GM12878 (cell line): ENCODE measurements around the gene MKNK1.

Experiments used
- BACH1 ChIP-seq: fragments of 450-650 bp; IDR thresholded peaks from 2 replicates; pipeline ENCODE4 v1.6.1; 2017; ENCODE audit warnings: mild to moderate bottlenecking, borderline replicate concordance
- BHLHE40 ChIP-seq, 2 experiments: fragments of 450-650 bp in 1 of 2; IDR thresholded peaks; 2 replicates each; pipeline ENCODE4 v1.6.1; 2011 to 2017; ENCODE audit warnings: low read depth in 2 of 2, borderline replicate concordance in 1 of 2, improper control_type of control experiment in 1 of 2, low read length in 1 of 2, mild to moderate bottlenecking in 1 of 2
- CREB1 ChIP-seq: IDR thresholded peaks from 2 replicates; pipeline ENCODE4 v1.6.1; 2012; ENCODE audit warnings: low read depth, mild to moderate bottlenecking, inconsistent platforms
- EP300 ChIP-seq, 2 experiments: fragments of 150-350 bp in 1 of 2; IDR thresholded peaks; 2 replicates each; pipeline ENCODE4 v1.6.1; 2011 to 2012; ENCODE audit warnings: low read depth in 2 of 2, low read length in 2 of 2, borderline replicate concordance in 1 of 2, improper control_type of control experiment in 1 of 2, inconsistent platforms in 1 of 2; ENCODE audit not compliant: control insufficient read depth in 1 of 2
- KDM1A ChIP-seq: fragments of 200-600 bp; sonication (generic); IDR thresholded peaks from 2 replicates; pipeline ENCODE4 v1.6.1; 2016; ENCODE audit warnings: borderline replicate concordance
- POLR2A ChIP-seq: IDR thresholded peaks from 2 replicates; pipeline ENCODE4 v1.6.1; 2011; ENCODE audit warnings: low read depth, mild to moderate bottlenecking, low read length
- SP1 ChIP-seq: IDR thresholded peaks from one replicate; pipeline ENCODE4 v1.6.1; 2011; ENCODE audit warnings: low read depth, low read length
- SPI1 ChIP-seq: IDR thresholded peaks from 2 replicates; pipeline ENCODE4 v1.6.1; 2011; ENCODE audit warnings: low read depth, mild to moderate bottlenecking, low read length, moderate library complexity, borderline replicate concordance; ENCODE audit not compliant: insufficient read depth
- TAF1 ChIP-seq: IDR thresholded peaks from 2 replicates; pipeline ENCODE4 v1.6.1; 2011; ENCODE audit warnings: mild to moderate bottlenecking, low read depth, low read length, borderline replicate concordance
- TF ChIP-seq, protein P1 (sequence below): IDR thresholded peaks from 2 replicates; pipeline ENCODE4 v1.6.1; 2012; ENCODE audit warnings: low read depth, low read length, improper control_type of control experiment
- TF ChIP-seq, protein P2 (sequence below), 3 experiments: IDR thresholded peaks in 2 of 3; conservative IDR thresholded peaks in 1 of 3; 2 replicates each; pipeline ENCODE4 v1.5.1; 2011; ENCODE audit warnings: low read depth in 3 of 3, low read length in 3 of 3, mild to moderate bottlenecking in 3 of 3, control low read depth in 2 of 3, moderate library complexity in 2 of 3, inconsistent platforms in 1 of 3, mixed read lengths in 1 of 3; ENCODE audit not compliant: control insufficient read depth in 2 of 3, insufficient read depth in 1 of 3; ENCODE audit errors: extremely low read depth in 1 of 3

DNA sequence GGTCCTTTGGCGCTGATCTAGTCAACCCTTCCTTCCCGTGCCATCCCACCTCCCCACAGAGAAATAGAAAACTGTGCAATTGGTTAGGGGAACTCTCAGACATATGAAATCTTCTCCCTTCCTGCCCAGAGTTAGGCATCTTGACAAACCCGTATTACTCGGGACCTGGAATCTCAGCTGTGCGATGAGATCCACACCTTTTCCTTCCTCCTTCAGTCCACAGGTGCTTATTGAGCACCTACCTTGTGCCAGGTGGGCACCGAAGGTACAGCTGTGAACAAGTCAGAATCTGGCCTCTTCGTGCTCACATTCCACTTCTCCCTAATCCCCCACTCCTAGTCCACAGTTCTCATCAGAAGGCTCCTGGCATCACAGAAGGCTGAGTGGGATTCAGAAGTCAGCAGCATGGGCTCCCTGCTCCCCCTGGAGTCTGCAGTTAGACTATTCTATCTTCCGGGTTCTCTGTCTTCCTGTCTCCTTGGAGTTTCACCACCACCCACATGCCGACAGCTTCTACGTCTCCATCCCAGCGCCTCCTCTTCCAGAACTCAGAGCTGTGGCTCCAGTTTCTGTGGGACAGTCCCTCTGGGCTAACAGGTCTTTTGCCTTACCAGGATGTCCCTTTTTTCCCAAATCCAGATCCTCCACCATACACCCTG is 75.6 kb downstream of the MKNK1 start:
- TF ChIP-seq SPI1 (no peak), BHLHE40 (IDR thresholded peaks at IDR 0.05; ENCODE audit: borderline replicate concordance in 1 of 2, low read depth in 2 of 2, low read length in 1 of 2) (no peak), KDM1A (no peak), POLR2A (no peak), TAF1 (no peak), SP1 (no peak), CREB1 (no peak), BACH1 (no peak), EP300 (IDR thresholded peaks at IDR 0.05; ENCODE audit: borderline replicate concordance in 1 of 2, control insufficient read depth in 1 of 2, low read depth in 2 of 2, low read length in 2 of 2) (no peak)
- TF ChIP-seq, protein P1, sequence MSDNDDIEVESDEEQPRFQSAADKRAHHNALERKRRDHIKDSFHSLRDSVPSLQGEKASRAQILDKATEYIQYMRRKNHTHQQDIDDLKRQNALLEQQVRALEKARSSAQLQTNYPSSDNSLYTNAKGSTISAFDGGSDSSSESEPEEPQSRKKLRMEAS, result no peak
- TF ChIP-seq, protein P2, sequence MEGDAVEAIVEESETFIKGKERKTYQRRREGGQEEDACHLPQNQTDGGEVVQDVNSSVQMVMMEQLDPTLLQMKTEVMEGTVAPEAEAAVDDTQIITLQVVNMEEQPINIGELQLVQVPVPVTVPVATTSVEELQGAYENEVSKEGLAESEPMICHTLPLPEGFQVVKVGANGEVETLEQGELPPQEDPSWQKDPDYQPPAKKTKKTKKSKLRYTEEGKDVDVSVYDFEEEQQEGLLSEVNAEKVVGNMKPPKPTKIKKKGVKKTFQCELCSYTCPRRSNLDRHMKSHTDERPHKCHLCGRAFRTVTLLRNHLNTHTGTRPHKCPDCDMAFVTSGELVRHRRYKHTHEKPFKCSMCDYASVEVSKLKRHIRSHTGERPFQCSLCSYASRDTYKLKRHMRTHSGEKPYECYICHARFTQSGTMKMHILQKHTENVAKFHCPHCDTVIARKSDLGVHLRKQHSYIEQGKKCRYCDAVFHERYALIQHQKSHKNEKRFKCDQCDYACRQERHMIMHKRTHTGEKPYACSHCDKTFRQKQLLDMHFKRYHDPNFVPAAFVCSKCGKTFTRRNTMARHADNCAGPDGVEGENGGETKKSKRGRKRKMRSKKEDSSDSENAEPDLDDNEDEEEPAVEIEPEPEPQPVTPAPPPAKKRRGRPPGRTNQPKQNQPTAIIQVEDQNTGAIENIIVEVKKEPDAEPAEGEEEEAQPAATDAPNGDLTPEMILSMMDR (IDR thresholded peaks at IDR 0.05 in 2 of 3, conservative IDR thresholded peaks at IDR 0.05 in 1 of 3; ENCODE audit: control insufficient read depth in 2 of 3, extremely low read depth in 1 of 3, insufficient read depth in 1 of 3, low read depth in 3 of 3, low read length in 3 of 3), result no peak
